WI38 (cell line): ENCODE data around the gene IFITM10.

ENCODE experiments used
- H3K4me3 ChIP-seq: 2 replicates; pipeline ENCODE4 v1.5.1; 2011; ENCODE audit warnings: low read depth, mild to moderate bottlenecking, control low read depth, low read length
- TF ChIP-seq, protein P1 (sequence below): IDR thresholded peaks from 2 replicates; pipeline ENCODE4 v1.5.1; 2012; ENCODE audit warnings: low read depth, mild to moderate bottlenecking, control low read depth, low read length

The IFITM10 gene

GRCh38 chr11:1736447-1736992 lies 13.9 kb downstream of the IFITM10 start:
- TF ChIP-seq, protein P1, sequence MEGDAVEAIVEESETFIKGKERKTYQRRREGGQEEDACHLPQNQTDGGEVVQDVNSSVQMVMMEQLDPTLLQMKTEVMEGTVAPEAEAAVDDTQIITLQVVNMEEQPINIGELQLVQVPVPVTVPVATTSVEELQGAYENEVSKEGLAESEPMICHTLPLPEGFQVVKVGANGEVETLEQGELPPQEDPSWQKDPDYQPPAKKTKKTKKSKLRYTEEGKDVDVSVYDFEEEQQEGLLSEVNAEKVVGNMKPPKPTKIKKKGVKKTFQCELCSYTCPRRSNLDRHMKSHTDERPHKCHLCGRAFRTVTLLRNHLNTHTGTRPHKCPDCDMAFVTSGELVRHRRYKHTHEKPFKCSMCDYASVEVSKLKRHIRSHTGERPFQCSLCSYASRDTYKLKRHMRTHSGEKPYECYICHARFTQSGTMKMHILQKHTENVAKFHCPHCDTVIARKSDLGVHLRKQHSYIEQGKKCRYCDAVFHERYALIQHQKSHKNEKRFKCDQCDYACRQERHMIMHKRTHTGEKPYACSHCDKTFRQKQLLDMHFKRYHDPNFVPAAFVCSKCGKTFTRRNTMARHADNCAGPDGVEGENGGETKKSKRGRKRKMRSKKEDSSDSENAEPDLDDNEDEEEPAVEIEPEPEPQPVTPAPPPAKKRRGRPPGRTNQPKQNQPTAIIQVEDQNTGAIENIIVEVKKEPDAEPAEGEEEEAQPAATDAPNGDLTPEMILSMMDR: no peak

GRCh38 chr11:1735271-1735670 lies 15.1 kb downstream of the IFITM10 start:
- TF ChIP-seq, protein P1: no peak
- H3K4me3 ChIP-seq: no peak overlapping the region

More at GRCh38 chr11:1736447-1736992, 13.9 kb downstream of the IFITM10 start:
- H3K4me3 ChIP-seq: no peak overlapping the region

DNA sequence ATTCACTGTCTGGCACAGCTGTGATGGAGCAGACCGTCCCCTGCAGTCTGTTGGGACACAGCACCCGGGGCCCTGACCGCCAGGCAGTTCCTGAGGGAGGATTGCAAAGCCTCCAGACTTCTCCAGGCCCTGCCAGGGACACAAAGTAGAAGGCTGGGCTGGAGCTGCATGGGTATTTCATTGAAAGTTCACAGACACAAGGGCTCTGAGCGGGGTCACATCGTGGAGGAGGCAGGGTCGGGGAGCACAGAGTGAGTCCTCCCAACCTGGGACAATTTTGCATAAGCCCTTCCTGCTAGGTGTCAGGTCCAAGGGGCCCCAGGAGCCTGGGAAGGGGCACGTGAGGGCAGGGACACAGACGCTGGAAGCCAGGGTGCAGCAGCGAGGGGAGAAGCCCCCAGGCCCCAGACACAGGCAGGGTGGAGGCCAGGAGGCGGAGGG lies 15.7 kb downstream of the IFITM10 start:
- TF ChIP-seq, protein P1: no peak
- no peak overlapping the region for H3K4me3 ChIP-seq

DNA sequence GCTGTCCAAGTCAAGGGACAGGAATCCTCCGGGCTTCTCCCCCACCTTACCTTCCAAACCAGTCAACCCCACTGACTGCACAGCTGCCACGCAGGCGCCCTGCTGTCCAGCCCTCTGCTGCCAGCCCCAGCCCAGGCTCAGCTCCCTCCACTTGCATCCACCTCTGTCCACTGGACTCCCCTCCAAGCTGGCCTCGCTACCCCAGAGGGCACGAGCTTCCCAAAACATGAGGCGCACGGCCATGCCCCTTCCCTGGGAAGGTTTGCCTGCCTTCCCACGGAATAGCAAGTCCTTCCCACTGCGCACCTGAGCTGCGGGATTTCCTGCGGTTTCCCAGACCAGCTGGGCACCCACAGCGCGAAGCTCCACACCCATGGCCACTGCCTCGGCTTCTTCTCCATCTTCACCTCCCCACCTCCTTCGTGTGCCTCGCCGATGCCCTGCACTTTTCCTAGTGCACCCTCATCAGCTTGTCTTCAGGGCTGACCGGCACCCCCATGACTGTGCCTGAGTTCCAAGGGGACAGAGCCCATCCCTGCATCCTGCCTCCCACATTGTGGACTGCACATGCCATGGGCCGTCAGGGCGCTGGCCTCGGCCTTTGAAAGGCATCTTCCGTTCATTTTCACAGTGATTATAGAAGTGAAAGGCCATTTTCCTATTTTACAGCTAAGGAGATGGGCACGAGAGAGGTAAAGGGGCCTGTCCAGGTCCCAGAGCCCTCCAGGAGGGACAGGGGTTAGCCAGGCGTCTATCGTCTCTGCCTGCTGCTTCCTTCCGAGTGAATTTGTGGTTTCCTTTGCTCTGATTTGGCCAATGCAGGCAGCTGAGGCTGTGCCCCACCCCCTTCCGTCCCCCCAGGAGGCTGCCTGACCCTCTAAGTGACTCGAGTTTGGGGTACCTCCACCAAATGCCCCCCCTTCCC lies 16.4 kb downstream of the IFITM10 start:
- TF ChIP-seq, protein P1: no peak
- H3K4me3 ChIP-seq: no peak overlapping the region

DNA sequence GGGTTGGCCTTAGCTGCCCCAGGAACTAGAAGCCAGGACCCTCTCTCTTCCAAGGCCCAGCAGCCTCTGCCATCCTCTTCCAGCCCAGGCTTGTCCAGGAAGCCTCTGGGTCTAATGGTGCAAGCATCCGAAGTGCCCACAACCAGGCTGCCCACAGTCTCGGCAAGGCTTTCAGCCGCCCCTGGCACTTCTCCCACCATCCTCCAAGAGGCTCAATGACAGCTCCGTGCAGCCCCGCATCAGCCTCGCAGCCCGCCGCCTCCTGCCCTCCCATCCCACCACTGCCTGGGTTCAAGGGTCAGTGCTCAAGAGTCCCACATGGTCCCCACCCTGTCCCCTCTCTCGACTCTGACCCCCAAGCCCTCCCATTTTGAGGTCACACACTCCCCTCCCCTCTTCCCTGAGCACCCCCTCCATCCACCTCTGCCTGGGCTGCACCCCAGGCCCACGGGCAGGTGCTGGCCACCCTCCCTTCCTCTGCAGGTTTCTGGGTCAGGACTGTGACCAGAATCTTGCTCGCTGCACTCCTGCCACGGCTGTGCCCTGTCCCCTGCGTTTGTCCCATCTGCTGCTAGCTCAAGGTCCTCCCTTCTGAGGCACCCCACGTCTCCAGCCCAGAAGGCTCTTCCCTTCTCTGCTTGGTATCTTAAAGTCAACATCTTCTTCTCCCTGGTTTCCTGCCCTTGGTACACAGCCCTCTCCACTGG lies 17.2 kb downstream of the IFITM10 start:
- TF ChIP-seq, protein P1: no peak
- H3K4me3 ChIP-seq: no peak overlapping the region

- TF ChIP-seq, protein P1: no peak
- H3K4me3 ChIP-seq: no peak overlapping the region
Observed at GRCh38 chr11:1732418-1733008, 17.9 kb downstream of the IFITM10 start.
